Stimulated activated CD4-positive, alpha-beta T cell treated with anti-CD3 and anti-CD28 coated beads, Interleukin-2, amount 100 ng/mL, for 48 hours (primary cell): Measurements from ENCODE around the gene SMCHD1.
"Not testable (repeated sequence)": the region's sequence is repeated elsewhere in the genome, so short reads cannot be mapped to it uniquely, and the experiment has no call there.

Experiments used
- DNase-seq, 2 donors: peaks; one replicate each; pipeline ENCODE4 v3.0.0-alpha.2; 2020

SMCHD1 gene

GRCh38 chr18:2660849-2661248 lies 5.3 kb downstream of the SMCHD1 start:
- not testable (repeated sequence) for DNase-seq

- DNase-seq = not testable (repeated sequence)
Observed at GRCh38 chr18:2662288-2662687, 6.8 kb downstream of the SMCHD1 start.

- no peak for DNase-seq
Observed at GRCh38 chr18:2662990-2663389, 7.5 kb downstream of the SMCHD1 start.

- no peak for DNase-seq
Observed at GRCh38 chr18:2672410-2672809, 16.9 kb downstream of the SMCHD1 start.

GRCh38 chr18:2672872-2673271 lies 17.3 kb downstream of the SMCHD1 start:
- no peak for DNase-seq

GRCh38 chr18:2678933-2679332 lies 23.4 kb downstream of the SMCHD1 start:
- not testable (repeated sequence) for DNase-seq

GRCh38 chr18:2680216-2680792 lies 24.8 kb downstream of the SMCHD1 start:
- DNase-seq = no peak

GRCh38 chr18:2681993-2682603 lies 26.6 kb downstream of the SMCHD1 start:
- no peak for DNase-seq

GRCh38 chr18:2683055-2683454 lies 27.5 kb downstream of the SMCHD1 start:
- DNase-seq = no peak

GRCh38 chr18:2686349-2686968 lies 30.9 kb downstream of the SMCHD1 start:
- no peak for DNase-seq

GRCh38 chr18:2687390-2688001 lies 32.0 kb downstream of the SMCHD1 start:
- no peak for DNase-seq

- no peak for DNase-seq
Observed at GRCh38 chr18:2692508-2692907, 37.0 kb downstream of the SMCHD1 start.

- no peak for DNase-seq
Observed at GRCh38 chr18:2697184-2697583, 41.7 kb downstream of the SMCHD1 start.

- DNase-seq = no peak
Observed at GRCh38 chr18:2699001-2699400, 43.5 kb downstream of the SMCHD1 start.

- DNase-seq = no peak
Observed at GRCh38 chr18:2704541-2704940, 49.0 kb downstream of the SMCHD1 start.

GRCh38 chr18:2706903-2707302 lies 51.4 kb downstream of the SMCHD1 start:
- no peak for DNase-seq

- DNase-seq = no peak
Observed at GRCh38 chr18:2707551-2708168, 52.1 kb downstream of the SMCHD1 start.

- DNase-seq = no peak
Observed at GRCh38 chr18:2709316-2709715, 53.8 kb downstream of the SMCHD1 start.

- no peak for DNase-seq
Observed at GRCh38 chr18:2714140-2714539, 58.6 kb downstream of the SMCHD1 start.

- DNase-seq = no peak
Observed at GRCh38 chr18:2715990-2716389, 60.5 kb downstream of the SMCHD1 start.

- no peak for DNase-seq
Observed at GRCh38 chr18:2716394-2717326, 61.1 kb downstream of the SMCHD1 start.

- DNase-seq = no peak
Observed at GRCh38 chr18:2717407-2717806, 61.9 kb downstream of the SMCHD1 start.

GRCh38 chr18:2719040-2719439 lies 63.5 kb downstream of the SMCHD1 start:
- no peak for DNase-seq
